Gastroesophageal sphincter (tissue), 4 donors: ENCODE data around the gene GABBR2. TPM values are rescaled to one million over a fixed set of nuclear protein-coding genes. Genes with fewer than 3 reads are reported as not detected.
A peak's percentile ranks its signal among the peaks of the same experiment; 100 is the strongest.

Source experiments
- ATAC-seq: fragments of 150-250 bp; one replicate; pipeline ENCODE4 v1.9.1; 2016; ENCODE audit warnings: mild to moderate bottlenecking, moderate library complexity
- H3K27ac ChIP-seq, 4 donors: fragments of 200-600 bp; sonication (generic) in 3 of 4; 1 replicate in 3 of 4; 2 replicates in 1 of 4; pipeline ENCODE4 v1.5.1; 2016 to 2019
- H3K27me3 ChIP-seq: fragments of 200-600 bp; sonication (generic); one replicate; pipeline ENCODE4 v1.5.1; 2019
- H3K36me3 ChIP-seq, 2 donors: fragments of 200-600 bp; sonication (generic); one replicate each; pipeline ENCODE4 v1.5.1; 2019; ENCODE audit warnings: control low read depth in 1 of 2
- H3K4me1 ChIP-seq, 3 donors: fragments of 200-600 bp; sonication (generic); 1 replicate in 2 of 3; 2 replicates in 1 of 3; pipeline ENCODE4 v1.5.1; 2016 to 2019; ENCODE audit warnings: control low read depth in 2 of 3
- H3K4me3 ChIP-seq, 2 donors: fragments of 200-600 bp; sonication (generic); one replicate each; pipeline ENCODE4 v1.5.1; 2019; ENCODE audit warnings: mild to moderate bottlenecking in 1 of 2, moderate library complexity in 1 of 2
- H3K9me3 ChIP-seq, 3 donors: fragments of 200-600 bp; sonication (generic); one replicate each; pipeline ENCODE4 v1.5.1; 2017 to 2019; ENCODE audit warnings: control low read depth in 2 of 3
- CTCF ChIP-seq, 4 experiments: fragments of 200-600 bp in 2 of 4; fragments of 450-650 bp in 2 of 4; sonication (generic) in 1 of 4; IDR thresholded peaks; one replicate each; pipeline ENCODE4 v1.5.1; 2017 to 2019; ENCODE audit warnings: antibody characterized with exemption in 4 of 4, mild to moderate bottlenecking in 2 of 4, moderate library complexity in 2 of 4
- EP300 ChIP-seq: sonication (generic); formaldehyde crosslinking; IDR thresholded peaks from one replicate; pipeline ENCODE4 v1.6.1; 2017; ENCODE audit warnings: antibody characterized with exemption, mild to moderate bottlenecking
- POLR2A ChIP-seq, 2 donors: fragments of 450-650 bp; IDR thresholded peaks; one replicate each; pipeline ENCODE4 v1.6.1; 2017; ENCODE audit warnings: antibody characterized with exemption in 2 of 2, mild to moderate bottlenecking in 2 of 2, moderate library complexity in 1 of 2
- POLR2AphosphoS5 ChIP-seq: sonication (generic); formaldehyde crosslinking; IDR thresholded peaks from one replicate; pipeline ENCODE4 v1.6.1; 2017; ENCODE audit warnings: antibody characterized with exemption
- WGBS, 2 donors: methylation state at CpG; one replicate each; pipeline ENCODE4 v1.1.5; 2018; ENCODE audit warnings: low coverage in 1 of 2; 5-methylcytosine and 5-hydroxymethylcytosine counted together
- total RNA-seq, 4 donors: library from RNA; depleted of rRNA; stranded (reverse); fragments of >200 nt; gene quantifications; one replicate each; pipeline ENCODE4 v1.1.0, GENCODE V29; 2016

Gene GABBR2
- total RNA-seq, 4 donors from 2014 or later = 0.04 to 0.25 TPM; not detected in 2

- Histone ChIP-seq H3K9me3 (no peaks in the 10 kb centered on the region), H3K4me1 (peaks cover 0 to 16% (median 6%) of the 10 kb centered on the region in 3 donors), H3K36me3 (peaks cover 0 to 37% of the 10 kb centered on the region in 2 donors), H3K27me3 (no peaks in the 10 kb centered on the region), H3K4me3 (no peak overlapping the region), H3K27ac (peak overlapping the region in 3 of 4 donors; percentile 56 to 70 (median 67))
- peak; percentile 75 for ATAC-seq
- 56 to 72% methylated on average over 4 to 13 of the region's 16 CpGs for WGBS, 2 donors
- TF ChIP-seq CTCF (IDR thresholded peaks at IDR 0.05) = no peak
- no peak for TF ChIP-seq EP300
- TF ChIP-seq POLR2AphosphoS5 = peak; percentile 48
- TF ChIP-seq POLR2A (IDR thresholded peaks at IDR 0.05) = no peak
Measured at GRCh38 chr9:98248737-98249474, 459.8 kb downstream of the GABBR2 start.

- ATAC-seq = no peak
- 71 to 85% methylated on average over 3 of the region's 8 CpGs for WGBS, 2 donors
- no peaks in the 10 kb centered on the region for H3K9me3 ChIP-seq
- H3K36me3 ChIP-seq = peaks cover 0 to 44% of the 10 kb centered on the region in 2 donors
- TF ChIP-seq POLR2A (IDR thresholded peaks at IDR 0.05) (no peak), CTCF (IDR thresholded peaks at IDR 0.05) (no peak), POLR2AphosphoS5 (no peak), EP300 (no peak)
- no peak overlapping the region for H3K4me3 ChIP-seq
- peak overlapping the region in 3 of 4 donors; percentile 56 to 70 (median 67) for H3K27ac ChIP-seq
- H3K4me1 ChIP-seq = peaks cover 0 to 9% (median 0%) of the 10 kb centered on the region in 3 donors
- no peaks in the 10 kb centered on the region for H3K27me3 ChIP-seq
Measured at GRCh38 chr9:98247831-98248657, 460.7 kb downstream of the GABBR2 start.

- Histone ChIP-seq H3K9me3 (no peaks in the 10 kb centered on the region), H3K27ac (no peak overlapping the region), H3K4me3 (no peak overlapping the region), H3K4me1 (no peaks in the 10 kb centered on the region), H3K36me3 (peaks cover 0 to 35% of the 10 kb centered on the region in 2 donors), H3K27me3 (no peaks in the 10 kb centered on the region)
- 76 to 94% methylated on average over 2 to 3 of the region's 3 CpGs for whole genome bisulfite sequencing, 2 donors
- no peak for ATAC-seq
- no peak for TF ChIP-seq POLR2A (IDR thresholded peaks at IDR 0.05)
- no peak for TF ChIP-seq EP300
- no peak for TF ChIP-seq POLR2AphosphoS5
- no peak for TF ChIP-seq CTCF (IDR thresholded peaks at IDR 0.05)
Measured at GRCh38 chr9:98242426-98242825, 466.3 kb downstream of the GABBR2 start.

GRCh38 chr9:98241357-98242300 lies 467.1 kb downstream of the GABBR2 start:
- 100% methylated on average over 4 of the region's 8 CpGs; no CpG with 5 or more reads in 1 of the 2 donors for WGBS, 2 donors
- H3K4me3 ChIP-seq = no peak overlapping the region
- no peak for ATAC-seq

More at GRCh38 chr9:98241357-98242300, 467.1 kb downstream of the GABBR2 start:
- Histone ChIP-seq H3K4me1 (no peaks in the 10 kb centered on the region), H3K27ac (no peak overlapping the region), H3K36me3 (peaks cover 0 to 35% of the 10 kb centered on the region in 2 donors), H3K27me3 (no peaks in the 10 kb centered on the region), H3K9me3 (no peaks in the 10 kb centered on the region)
- no peak for TF ChIP-seq EP300
- TF ChIP-seq POLR2AphosphoS5 = no peak
- no peak for TF ChIP-seq CTCF (IDR thresholded peaks at IDR 0.05)
